Mammary epithelial cell (primary cell): ENCODE data around the gene LRRC8B.

Experiments used
- CTCF ChIP-seq, 2 donors: IDR thresholded peaks in 1 of 2; conservative IDR thresholded peaks in 1 of 2; 2 replicates each; pipeline ENCODE4 v1.5.1; 2011 to 2012; ENCODE audit warnings: inconsistent platforms in 2 of 2, low read length in 2 of 2, mild to moderate bottlenecking in 2 of 2, control low read depth in 1 of 2, low read depth in 1 of 2; ENCODE audit not compliant: insufficient read depth in 1 of 2; ENCODE audit errors: extremely low read depth in 1 of 2
- EZH2 ChIP-seq: IDR thresholded peaks from 2 replicates; pipeline ENCODE4 v1.6.1; 2012; ENCODE audit warnings: low read length, inconsistent platforms, borderline replicate concordance

- TF ChIP-seq CTCF (conservative IDR thresholded peaks at IDR 0.05 in 1 of 2, IDR thresholded peaks at IDR 0.05 in 1 of 2; ENCODE audit: extremely low read depth in 1 of 2, insufficient read depth in 1 of 2, low read depth in 1 of 2, low read length in 2 of 2) (no peak), EZH2 (no peak)
Measured at GRCh38 chr1:89483757-89484077, 40.9 kb upstream of the LRRC8B start.
